ENCODE results near the gene FGF14.

The FGF14 gene

DNA sequence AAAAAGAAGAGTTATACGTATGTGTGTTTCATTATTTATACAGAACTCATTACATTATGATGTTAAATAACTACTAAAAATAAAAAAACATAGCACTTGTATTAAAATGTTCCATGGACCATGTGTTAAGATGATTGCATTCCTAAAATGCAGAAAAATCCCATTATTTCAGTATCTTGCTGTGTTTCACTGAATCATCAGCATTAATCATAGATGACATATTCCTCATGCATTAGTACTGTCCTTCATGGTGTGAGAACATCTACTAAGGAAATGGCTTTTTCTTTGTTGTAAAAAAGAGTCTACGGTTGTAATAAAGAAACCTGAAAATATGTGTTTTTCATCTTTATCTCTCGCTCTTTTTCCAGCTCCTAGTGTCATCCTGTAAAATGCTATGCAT lies 416.5 kb downstream of the FGF14 start:
- no peak for DNase-seq (ENCODE audit: low read depth)

GRCh38 chr13:101982903-101983302 lies 418.9 kb downstream of the FGF14 start:
- DNase-seq (ENCODE audit: low read depth) = no peak

GRCh38 chr13:101979825-101980224 lies 422.0 kb downstream of the FGF14 start:
- DNase-seq (ENCODE audit: low read depth) = no peak

- no peak for DNase-seq (ENCODE audit: low read depth)
These were observed 423.1 kb downstream of the FGF14 start for GRCh38 chr13:101978552-101979315.

GRCh38 chr13:101977475-101977874 lies 424.4 kb downstream of the FGF14 start:
- no peak for DNase-seq (ENCODE audit: low read depth)

DNA sequence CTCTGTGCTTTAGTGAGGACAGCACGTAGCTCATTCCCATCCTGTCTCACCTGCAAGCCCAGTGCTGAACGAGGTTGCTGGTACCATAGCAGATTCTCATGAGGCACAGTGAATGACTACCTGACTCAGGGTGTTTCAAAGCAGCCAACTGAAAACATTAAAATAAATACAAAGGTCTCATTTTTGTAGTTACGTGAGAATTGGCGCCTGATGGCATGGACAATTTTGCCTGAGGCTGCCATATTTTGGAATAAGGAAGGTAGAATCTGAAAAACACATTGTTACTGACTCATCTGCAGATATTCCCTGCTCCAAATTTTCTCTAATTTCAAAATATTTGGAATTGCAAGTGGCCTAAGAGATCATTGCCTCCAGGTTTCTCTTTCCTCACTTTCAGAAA lies 429.7 kb downstream of the FGF14 start:
- no peak for DNase-seq (ENCODE audit: low read depth)

- no peak for DNase-seq (ENCODE audit: low read depth)
These were observed 431.5 kb downstream of the FGF14 start for GRCh38 chr13:101970341-101970740.

- no peak for DNase-seq (ENCODE audit: low read depth)
These were observed 434.1 kb downstream of the FGF14 start for GRCh38 chr13:101967781-101968180.

DNA sequence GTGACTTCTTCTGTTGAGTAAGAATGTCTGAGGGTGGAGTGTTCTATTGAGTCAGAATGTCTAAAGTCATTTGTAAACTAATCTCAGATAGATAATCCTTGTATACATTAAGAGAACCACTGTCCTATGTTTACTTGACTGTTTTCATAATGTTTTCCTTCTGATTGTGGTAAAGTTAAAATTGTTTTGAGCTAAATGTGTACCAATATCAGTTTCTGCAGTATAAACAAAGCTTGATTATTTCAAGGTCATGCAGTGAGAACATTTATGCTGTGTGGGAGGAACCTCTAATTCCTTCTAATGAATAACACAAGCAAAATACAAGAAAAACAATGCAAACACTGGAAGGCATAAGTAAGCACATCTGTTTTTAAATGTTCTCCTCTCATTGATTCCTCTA lies 434.6 kb downstream of the FGF14 start:
- DNase-seq (ENCODE audit: low read depth) = no peak

DNA sequence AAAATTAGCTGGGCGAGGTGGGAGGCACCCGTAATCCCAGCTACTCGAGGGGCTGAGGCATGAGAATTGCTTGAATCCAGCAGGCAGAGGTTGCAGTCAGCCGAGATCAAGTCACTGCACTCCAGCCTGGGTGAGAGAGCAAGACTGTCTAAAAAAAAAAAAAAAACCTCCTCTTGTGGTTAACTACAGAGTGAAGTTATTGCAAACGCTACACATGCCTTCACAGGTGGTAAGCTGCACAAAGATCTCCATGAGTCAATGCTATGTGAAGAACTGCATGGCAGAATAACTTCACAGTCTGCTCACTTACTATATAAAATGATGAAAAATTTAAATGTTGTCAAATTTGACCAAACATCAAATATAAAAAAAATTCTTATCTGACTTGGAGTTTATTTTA lies 436.8 kb downstream of the FGF14 start:
- DNase-seq (ENCODE audit: low read depth) = no peak

GRCh38 chr13:101959016-101959415 lies 442.8 kb downstream of the FGF14 start:
- DNase-seq (ENCODE audit: low read depth) = no peak

DNA sequence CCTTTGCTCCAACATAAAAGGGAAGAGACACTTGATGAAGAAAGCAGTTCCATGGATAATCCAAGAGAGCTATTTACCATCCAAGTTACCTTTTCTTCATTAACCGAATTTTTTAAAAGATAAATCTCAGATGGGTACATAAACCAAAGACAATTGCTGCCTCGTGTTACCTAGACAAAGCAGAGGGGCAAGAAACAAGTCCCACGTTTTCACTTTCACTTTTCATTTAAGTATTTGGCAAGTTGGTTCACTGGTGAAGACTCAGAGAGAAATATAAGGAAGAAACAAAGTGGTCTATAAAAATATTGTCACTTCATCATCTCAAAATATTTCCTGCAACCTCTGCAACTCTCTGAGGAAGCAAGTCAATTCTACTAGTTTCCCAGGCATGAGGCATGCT lies 446.1 kb downstream of the FGF14 start:
- DNase-seq (ENCODE audit: low read depth) = no peak

DNA sequence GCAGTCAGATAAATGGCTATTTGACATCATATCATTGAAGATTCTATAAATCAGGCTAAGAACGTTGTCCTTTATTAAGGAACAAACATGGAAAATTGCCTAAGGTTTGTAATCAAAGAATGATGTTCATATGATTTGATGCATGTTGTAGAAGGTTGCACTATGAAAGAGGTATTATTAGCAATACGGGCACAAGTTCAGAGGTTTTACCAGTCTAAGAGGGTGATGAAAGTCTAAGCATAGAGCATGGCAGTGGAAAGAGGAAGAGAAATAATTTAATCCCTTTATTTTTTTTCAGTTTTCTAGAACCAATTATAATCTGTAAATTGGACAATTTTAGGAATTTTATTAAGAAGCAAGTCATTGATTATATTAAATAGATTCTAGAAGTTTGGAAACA lies 450.7 kb downstream of the FGF14 start:
- no peak for DNase-seq (ENCODE audit: low read depth)

GRCh38 chr13:101949681-101950080 lies 452.2 kb downstream of the FGF14 start:
- DNase-seq (ENCODE audit: low read depth) = no peak

GRCh38 chr13:101946401-101946800 lies 455.4 kb downstream of the FGF14 start:
- no peak for DNase-seq (ENCODE audit: low read depth)

- no peak for DNase-seq (ENCODE audit: low read depth)
These were observed 456.4 kb downstream of the FGF14 start for GRCh38 chr13:101945435-101945834.

GRCh38 chr13:101944521-101944920 lies 457.3 kb downstream of the FGF14 start:
- DNase-seq (ENCODE audit: low read depth) = no peak

- DNase-seq (ENCODE audit: low read depth) = no peak
These were observed 459.2 kb downstream of the FGF14 start for GRCh38 chr13:101942535-101943157.

DNA sequence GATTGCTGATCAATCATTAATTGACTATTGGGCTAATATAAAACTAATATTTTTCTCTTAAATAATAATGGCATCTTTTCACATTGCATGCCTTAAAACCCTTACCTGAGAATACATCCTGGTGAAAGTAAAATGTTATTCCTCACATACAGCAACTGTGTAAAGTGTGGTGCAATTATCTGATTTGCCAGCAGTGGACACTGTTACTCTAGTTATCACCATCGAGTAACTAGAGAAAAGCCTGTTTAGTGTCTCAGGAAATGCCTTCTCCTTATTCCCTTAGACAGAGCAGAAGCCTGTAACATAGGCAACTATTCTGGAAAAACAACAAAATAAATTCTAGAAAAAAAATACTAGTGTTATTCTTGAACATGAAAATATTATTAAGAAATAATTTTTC lies 459.8 kb downstream of the FGF14 start:
- no peak for DNase-seq (ENCODE audit: low read depth)

DNA sequence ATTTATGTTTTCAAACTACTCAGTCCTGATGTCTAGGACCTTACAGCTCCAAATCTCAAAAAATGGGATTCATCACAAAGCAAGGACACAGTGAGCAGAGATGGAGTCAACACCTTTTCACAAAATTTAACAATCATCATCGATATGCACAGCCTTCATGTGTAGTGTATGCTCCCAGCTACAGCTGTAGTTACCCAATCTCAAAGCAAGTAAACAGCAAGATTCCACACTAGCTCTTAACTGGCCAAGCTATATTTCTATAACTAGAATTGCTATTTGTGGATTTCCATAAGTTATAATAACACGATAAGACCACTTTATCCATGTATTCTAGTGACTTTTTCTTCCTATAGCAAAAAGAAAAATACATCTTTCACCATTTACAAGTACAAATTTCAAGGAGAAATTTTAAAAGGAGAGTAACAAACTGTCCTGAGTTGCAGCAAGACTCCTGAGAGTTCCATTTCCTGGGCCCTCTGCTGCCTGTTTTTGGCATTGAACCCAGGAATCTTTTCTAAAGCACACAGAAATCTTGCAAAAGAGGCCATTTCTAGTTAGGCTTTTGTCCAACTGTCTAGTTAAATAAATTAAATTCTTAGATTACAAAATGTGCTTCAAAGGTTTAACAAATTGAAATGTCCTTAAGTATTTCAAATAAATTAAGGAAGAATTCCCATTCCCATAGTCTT lies 460.6 kb downstream of the FGF14 start:
- DNase-seq (ENCODE audit: low read depth) = no peak

DNA sequence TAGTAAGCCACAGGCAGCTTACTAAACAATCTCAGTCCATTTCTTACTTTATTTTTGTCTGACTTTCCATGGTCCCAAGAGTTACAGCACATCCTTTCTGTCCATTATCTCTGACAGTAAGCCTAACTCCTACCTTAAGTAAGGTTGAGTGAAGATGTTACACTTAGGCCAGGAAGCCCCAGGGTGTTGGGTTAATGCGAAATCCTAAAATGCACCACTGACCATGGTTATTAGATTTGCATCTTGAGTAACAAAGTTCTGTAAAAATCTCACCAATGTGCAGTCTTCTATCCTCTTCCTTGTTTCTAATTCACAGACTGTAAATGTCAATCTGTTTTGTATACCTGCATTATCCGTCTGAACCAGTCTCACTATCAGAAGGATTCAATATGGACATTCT lies 462.5 kb downstream of the FGF14 start:
- no peak for DNase-seq (ENCODE audit: low read depth)

DNA sequence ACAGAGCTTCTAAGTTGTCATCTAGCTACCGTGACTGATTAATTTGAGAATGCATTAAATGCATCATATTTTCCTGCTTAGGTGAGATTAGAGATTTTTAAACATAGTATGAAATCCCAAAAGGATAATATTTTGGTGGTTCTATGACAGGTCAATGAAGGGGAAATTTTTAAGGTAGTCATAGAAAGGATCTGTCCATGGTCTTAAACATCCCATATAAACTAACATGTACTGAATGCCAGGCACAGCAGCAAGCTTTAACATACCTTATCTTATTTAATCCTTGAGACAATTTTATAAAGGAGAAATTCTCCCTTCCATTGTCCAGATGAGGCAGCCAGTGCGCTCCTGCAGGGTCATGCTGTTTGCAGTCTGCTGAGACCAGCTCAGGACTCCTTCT lies 466.0 kb downstream of the FGF14 start:
- no peak for DNase-seq (ENCODE audit: low read depth)

DNA sequence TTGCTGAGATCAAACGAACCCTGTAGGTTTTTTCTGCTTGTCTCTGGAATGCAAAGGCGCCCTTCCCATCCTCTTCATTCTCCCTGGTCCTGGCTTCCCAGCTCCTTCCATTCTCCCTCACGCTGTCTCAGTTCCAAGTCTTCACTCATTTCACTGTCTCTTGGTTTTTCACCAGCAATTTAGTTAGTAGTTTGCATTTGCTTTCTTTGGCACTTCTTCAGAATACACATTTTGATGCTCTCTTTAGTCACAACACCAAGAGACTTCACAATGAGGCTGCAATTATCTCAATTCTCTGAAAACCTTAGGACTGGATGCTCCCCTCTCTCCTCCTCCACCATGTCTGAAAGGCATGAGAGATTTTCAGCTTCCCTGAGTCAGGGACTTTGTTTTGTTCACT lies 470.7 kb downstream of the FGF14 start:
- DNase-seq (ENCODE audit: low read depth) = no peak
